ENCODE results near the gene MPPED2.

MPPED2 gene

DNA sequence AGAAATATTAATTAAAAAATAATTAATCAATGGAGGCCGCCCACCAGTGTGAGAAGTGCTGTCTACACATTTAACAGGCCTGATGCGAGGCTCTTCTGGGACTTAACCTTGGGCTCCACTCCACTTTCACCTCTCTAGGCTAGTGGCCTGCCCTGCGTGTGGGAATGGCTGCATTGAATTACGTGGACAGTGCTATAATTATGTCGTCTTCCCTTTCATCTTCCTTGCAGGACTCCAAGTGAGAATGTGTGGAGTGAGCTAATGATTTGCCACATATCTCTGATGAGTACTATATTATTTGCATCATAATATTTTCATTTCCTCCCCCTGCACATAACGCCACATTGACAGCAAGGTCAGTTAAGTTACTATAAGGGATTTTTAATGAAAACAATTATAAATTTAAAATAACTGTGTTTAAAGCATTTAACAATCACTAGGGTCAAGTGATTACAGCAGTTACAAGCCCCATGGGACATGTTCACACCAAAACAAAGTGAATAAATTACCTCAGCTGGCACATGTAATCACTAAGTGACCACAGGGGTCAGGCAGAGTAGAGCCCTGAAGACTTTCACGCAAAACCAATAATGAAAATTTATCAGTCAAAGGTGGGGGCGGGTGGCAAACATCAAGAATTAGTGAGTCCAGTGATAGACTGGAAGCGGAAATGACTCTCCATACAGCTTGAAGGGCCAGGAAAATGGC, 63.5 kb downstream of the MPPED2 start:
- DNase-seq = no peak

DNA sequence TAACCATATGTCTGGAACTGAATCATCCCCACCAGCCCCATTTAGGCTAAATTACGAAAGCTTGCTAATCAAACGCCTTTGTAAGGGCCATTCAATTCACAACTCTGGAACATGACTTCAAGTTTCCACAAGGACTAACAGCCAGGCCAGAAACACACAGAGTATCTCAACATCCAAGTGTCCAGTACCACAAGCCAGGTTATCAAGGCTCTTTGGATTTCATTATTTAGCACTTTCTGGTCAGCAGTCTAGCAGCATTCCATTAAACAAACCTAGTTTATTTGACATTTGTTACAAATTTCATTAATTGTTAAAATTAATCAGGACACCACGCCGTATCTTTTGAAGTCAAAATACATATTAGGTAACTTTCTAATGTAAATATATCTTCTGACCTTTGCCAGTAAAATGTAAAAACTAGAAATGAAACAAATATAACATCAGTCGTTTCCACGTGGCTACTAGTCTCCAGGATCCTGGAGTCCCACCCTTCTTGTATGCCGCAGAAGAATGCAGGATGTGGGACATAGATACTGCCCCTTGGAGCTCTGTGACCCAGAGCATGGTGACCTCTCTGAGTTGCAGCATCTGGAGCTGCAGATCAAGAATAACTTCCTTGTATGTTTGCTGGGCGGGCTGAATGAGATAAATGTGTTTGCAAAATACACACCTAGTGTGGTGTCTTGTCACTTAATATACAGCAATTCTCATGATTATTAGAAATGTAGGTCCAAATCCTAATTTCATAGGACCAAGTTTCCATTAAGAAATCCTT, 64.7 kb downstream of the MPPED2 start:
- DNase-seq = no peak

- DNase-seq = no peak
Measured at GRCh38 chr11:30513087-30513486, 73.1 kb downstream of the MPPED2 start.

DNA sequence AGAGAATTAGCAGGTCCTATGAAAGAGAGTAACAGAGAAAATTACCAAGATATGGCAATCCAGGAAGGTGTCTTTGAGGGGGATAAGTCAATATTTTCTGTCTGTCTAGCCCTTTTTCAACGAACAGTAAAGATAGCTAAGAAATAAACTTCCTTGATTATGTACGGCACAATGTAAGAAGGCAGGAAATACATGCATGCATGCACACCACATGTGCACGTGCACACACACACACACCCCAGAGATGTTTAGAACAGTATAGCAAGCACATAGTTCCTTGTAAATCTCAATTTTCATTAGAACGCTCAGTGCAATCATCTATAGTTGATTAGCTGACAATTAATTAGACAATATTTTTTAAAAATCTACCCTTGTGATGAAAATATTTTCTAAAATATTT, 74.7 kb downstream of the MPPED2 start:
- DNase-seq = no peak

DNA sequence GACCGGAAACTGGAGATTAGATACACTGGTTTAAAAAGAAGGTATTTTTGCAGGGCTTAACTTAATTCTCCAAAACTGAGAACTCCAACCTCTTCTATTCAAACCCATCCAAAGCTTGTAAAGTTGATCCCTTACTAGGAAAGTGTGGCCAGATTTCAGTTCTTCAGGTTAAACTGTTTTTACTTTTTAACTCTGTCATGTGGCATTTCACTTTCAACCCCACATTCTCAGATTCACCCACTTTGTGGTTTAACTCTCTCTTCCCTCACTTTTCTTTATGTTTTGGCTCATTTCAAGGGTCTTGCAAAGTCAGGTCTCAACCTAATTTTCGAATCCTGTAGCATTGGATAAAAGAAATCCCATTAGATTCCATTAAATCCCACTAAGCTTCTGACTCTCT, 75.4 kb downstream of the MPPED2 start:
- DNase-seq = no peak

- DNase-seq = no peak
Measured at GRCh38 chr11:30509364-30509763, 76.8 kb downstream of the MPPED2 start.

GRCh38 chr11:30508594-30508993, 77.6 kb downstream of the MPPED2 start:
- no peak for DNase-seq

GRCh38 chr11:30505603-30506002, 80.5 kb downstream of the MPPED2 start:
- no peak for DNase-seq

- DNase-seq = no peak
Measured at GRCh38 chr11:30504468-30504867, 81.7 kb downstream of the MPPED2 start.

- DNase-seq = no peak
Measured at GRCh38 chr11:30503156-30503555, 83.0 kb downstream of the MPPED2 start.

GRCh38 chr11:30502305-30502704, 83.8 kb downstream of the MPPED2 start:
- DNase-seq = no peak

DNA sequence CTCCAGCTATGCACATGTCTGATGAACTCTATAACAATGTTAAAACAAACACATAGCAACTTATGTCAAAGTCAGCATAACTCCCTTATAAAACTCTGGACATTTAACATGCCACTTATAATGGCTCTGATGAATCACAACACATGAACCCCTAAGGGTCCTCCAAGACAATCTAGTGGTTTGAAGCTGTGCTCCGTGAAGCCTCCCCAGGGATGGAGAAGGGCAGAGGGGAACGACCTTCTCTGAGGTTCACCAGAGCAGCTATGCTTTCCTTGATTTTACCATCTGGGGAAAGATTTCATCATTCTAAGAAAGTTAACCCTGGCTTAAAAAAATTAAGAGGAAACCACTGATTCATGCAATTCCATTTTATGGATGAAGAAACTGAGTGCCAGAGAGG, 84.4 kb downstream of the MPPED2 start:
- no peak for DNase-seq

DNA sequence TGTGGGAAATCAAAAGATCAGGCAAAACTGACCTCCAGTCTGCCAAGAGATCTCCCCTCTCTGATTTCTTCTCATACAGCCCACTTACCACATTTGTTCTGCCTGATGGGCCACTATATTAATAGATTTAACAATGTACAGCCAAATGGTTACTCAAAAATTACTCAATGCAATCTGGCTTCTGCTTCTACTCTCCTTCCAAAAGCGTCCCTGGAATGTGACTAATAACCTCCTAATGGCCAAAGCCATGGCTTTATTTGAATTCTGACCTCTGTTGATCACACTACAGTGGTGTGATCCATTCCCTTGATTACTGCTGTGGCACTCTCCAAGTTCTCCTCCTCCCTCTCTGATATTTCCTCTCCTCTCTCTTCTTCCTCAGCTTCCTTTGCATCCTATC, 86.2 kb downstream of the MPPED2 start:
- DNase-seq = no peak

- no peak for DNase-seq
Measured at GRCh38 chr11:30497600-30497999, 88.6 kb downstream of the MPPED2 start.

- no peak for DNase-seq
Measured at GRCh38 chr11:30496935-30497334, 89.2 kb downstream of the MPPED2 start.

DNA sequence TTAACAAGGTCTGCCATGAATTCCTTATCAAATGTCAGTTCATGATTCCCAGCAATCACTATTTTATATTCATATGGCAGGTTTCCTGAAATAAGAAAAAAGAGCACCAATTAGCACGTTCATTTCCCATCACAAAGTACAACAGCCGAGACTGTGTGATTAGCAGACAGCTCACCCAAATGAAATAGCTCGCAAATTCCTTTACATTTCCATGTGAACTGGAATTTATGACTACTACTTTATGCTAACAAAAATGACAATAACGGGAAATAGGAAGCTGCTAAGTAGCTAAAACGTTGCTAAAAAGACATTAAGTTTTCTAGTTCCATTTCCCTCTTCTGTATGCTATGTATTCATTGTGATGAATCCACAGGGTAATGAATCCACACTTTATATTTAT, 90.7 kb downstream of the MPPED2 start:
- no peak for DNase-seq

DNA sequence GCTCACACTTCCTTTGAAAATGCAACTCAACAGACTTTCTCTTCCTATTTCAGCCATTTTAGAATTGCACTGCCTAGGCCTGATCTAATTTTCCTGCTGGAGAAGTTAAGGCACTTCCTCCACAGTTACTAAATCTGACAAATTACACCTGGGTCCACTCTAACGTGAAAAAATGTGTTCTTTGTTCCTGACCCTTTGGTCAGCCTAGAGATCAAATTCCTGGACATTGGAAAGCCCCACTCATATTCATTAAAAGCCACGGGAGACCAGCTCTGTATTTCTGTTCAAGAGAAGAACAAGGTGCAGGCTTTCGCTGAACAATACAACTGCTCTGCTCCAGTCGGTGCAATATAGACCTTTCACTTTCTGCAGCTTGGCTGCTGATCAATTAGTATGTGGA, 96.6 kb downstream of the MPPED2 start:
- no peak for DNase-seq

DNA sequence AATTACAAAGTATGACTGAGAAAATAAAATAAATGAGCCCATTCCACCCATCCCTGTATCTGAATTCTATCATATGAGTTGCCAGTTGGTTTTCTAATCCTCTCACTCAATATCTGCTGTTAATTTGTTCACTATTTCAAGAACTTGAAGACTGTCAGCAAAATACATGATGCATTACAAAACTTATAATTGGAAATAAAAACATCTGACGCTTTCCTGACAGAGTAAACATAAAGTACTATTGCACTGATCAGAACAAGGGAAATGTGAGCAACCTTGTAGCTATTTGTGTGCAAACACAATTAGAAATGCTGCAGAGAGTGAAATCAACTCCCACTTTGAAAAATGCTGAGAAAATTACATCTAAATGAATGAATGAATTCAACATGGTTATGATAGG, 97.1 kb downstream of the MPPED2 start:
- no peak for DNase-seq

DNA sequence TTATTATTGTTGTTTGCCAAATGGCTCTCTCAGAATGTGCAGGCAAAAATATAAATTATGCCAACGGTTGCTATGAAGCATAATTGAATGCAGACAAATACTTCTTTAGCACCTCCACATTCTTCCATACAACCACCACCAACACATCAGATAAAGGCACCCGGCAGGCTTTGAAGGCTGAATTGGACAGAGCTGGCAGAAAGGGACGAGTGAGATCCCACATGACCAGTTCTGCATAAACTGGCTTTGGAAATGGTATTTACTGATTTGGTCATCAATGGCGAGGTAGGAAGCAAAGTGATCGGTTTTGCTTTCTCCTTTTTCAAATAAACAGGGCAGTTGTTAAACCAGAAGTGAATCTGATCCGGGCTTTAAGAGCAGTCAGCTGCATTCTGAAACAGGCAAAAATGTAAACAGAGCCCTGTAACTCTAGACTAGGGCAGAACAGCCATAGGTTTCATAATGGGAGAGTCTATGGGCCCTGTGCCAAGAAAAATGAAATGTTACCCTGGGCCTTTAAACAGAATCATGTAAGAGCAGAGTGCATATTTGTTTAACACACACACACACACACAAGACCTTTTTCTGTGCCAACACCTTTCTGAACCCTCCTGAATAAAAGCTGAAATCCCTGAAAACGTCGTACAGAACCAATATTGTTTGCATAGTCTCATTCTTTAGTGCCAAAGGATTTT, 97.7 kb downstream of the MPPED2 start:
- no peak for DNase-seq

- no peak for DNase-seq
Measured at GRCh38 chr11:30487200-30487898, 98.8 kb downstream of the MPPED2 start.

GRCh38 chr11:30485756-30486155, 100.4 kb downstream of the MPPED2 start:
- no peak for DNase-seq

DNA sequence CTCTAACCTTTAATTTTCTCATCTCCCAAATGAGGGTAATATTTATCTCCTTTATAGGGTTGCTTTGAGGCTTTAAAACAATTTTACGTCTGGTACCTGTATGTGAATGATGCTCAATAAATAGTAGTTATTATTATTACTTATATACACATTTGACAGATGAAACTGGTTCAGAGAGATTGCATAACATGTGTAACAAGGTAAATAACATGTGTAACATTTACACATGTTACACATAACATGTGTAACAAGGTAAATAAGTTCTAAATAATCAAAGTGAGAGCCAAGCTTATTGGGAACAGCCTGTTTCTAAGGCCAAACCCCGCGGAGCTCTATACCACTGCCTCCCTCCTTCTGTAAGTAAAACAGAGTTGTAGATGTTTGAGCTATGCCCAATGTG, 100.9 kb downstream of the MPPED2 start:
- DNase-seq = no peak

- DNase-seq = no peak
Measured at GRCh38 chr11:30483056-30483455, 103.1 kb downstream of the MPPED2 start.
